A549 (cell line): ENCODE measurements around the gene IGLL1. TPM values are rescaled to one million over a fixed set of nuclear protein-coding genes. Genes with fewer than 3 reads are reported as not detected.

ENCODE experiments used
- ATAC-seq, 2 experiments: fragments of 200-7000 bp in 1 of 2; fragments of >200 bp in 1 of 2; cut with Nextera tagmentation in 1 of 2; cut with Tn5 transposase in 1 of 2; 3 replicates each; pipeline versions ENCODE4 v1.8.0 to v1.9.1; 2018 to 2020; ENCODE audit warnings: mild to moderate bottlenecking in 1 of 2, moderate library complexity in 1 of 2
- CTCF ChIA-PET: fragments of 300-600 bp; sonication (Branson Sonifier 250); formaldehyde crosslinking; extraction: SDS; loops from one replicate; lab custom pipeline; 2021; ENCODE audit warnings: antibody characterized with exemption, inconsistent platforms; lab: Yijun Ruan, JAX
- POLR2A ChIA-PET: fragments of 350-600 bp; formaldehyde crosslinking; extraction: SDS; loops from one replicate; lab custom pipeline; 2021; ENCODE audit warnings: antibody characterized with exemption, inconsistent platforms; lab: Yijun Ruan, JAX
- DNase-seq, 2 experiments: peaks; one replicate each; pipeline versions ENCODE4 v3.0.0 to v3.0.0-alpha.2; 2011 to 2016; ENCODE audit warnings: low read depth in 1 of 2, low spot score in 1 of 2
- FAIRE-seq: peaks from 2 replicates; lab custom pipeline; 2011; peaks lifted over from hg19 to GRCh38; lab: Jason Lieb, UNC
- H3K27ac ChIP-seq, 2 experiments: fragments of >200 bp; sonication (Bioruptor Twin); formaldehyde crosslinking; 3 replicates each; pipeline ENCODE4 v1.5.1; 2016 to 2017
- H3K4me1 ChIP-seq: fragments of >200 bp; sonication (Bioruptor Twin); formaldehyde crosslinking; 3 replicates; pipeline ENCODE4 v1.6.1; 2016
- H3K4me2 ChIP-seq: fragments of >200 bp; sonication (Bioruptor Twin); formaldehyde crosslinking; 3 replicates; pipeline ENCODE4 v1.6.1; 2016
- H3K4me3 ChIP-seq: fragments of >200 bp; sonication (Bioruptor Twin); formaldehyde crosslinking; 3 replicates; pipeline ENCODE4 v1.5.1; 2016
- H3K9me3 ChIP-seq: fragments of >200 bp; sonication (Bioruptor Twin); formaldehyde crosslinking; 3 replicates; pipeline ENCODE4 v1.6.1; 2016
- CEBPB ChIP-seq, 2 experiments: fragments of >200 bp in 1 of 2; sonication (Bioruptor Twin) in 1 of 2; formaldehyde crosslinking in 1 of 2; IDR thresholded peaks; 2 replicates each; pipeline ENCODE4 v1.6.1; 2012 to 2016
- CHD2 ChIP-seq: fragments of 150-350 bp; IDR thresholded peaks from 2 replicates; pipeline ENCODE4 v1.6.1; 2014; ENCODE audit warnings: low read length; ENCODE audit not compliant: partially characterized antibody
- CHD4 ChIP-seq: fragments of 200-600 bp; sonication (generic); IDR thresholded peaks from 2 replicates; pipeline ENCODE4 v1.6.1; 2016; ENCODE audit warnings: antibody characterized with exemption, mild to moderate bottlenecking, borderline replicate concordance
- E2F6 ChIP-seq: IDR thresholded peaks from 2 replicates; pipeline ENCODE4 v1.6.1; 2012; ENCODE audit warnings: low read depth, borderline replicate concordance
- FOSB ChIP-seq: fragments of 250-450 bp; sonication (Bioruptor Pico); IDR thresholded peaks from 2 replicates; pipeline ENCODE4 v1.5.0; 2020; ENCODE audit warnings: mild to moderate bottlenecking, moderate library complexity
- FOSL2 ChIP-seq, 2 experiments: fragments of 450-650 bp in 1 of 2; fragments of >200 bp in 1 of 2; sonication (Bioruptor Twin) in 1 of 2; formaldehyde crosslinking; IDR thresholded peaks; 2 replicates each; pipeline versions ENCODE4 v1.5.0 to v1.6.1; 2016 to 2020; ENCODE audit warnings: mild to moderate bottlenecking in 1 of 2, moderate library complexity in 1 of 2
- FOXS1 ChIP-seq: fragments of 250-450 bp; sonication (Bioruptor Pico); IDR thresholded peaks from 2 replicates; pipeline ENCODE4 v1.5.0; 2020; ENCODE audit warnings: mild to moderate bottlenecking, moderate library complexity
- HES2 ChIP-seq: fragments of >200 bp; sonication (Bioruptor Twin); formaldehyde crosslinking; IDR thresholded peaks from 2 replicates; pipeline ENCODE4 v1.6.1; 2016
- HEYL ChIP-seq: fragments of 250-450 bp; sonication (Bioruptor Pico); IDR thresholded peaks from 2 replicates; pipeline ENCODE4 v1.8.0; 2021; ENCODE audit warnings: mild to moderate bottlenecking, moderate library complexity
- HOXB13 ChIP-seq: fragments of 250-450 bp; sonication (Bioruptor Pico); IDR thresholded peaks from 2 replicates; pipeline ENCODE4 v1.5.0; 2020; ENCODE audit warnings: low read depth, mild to moderate bottlenecking, moderate library complexity
- HOXB5 ChIP-seq: fragments of 250-450 bp; sonication (Bioruptor Pico); IDR thresholded peaks from 2 replicates; pipeline ENCODE4 v1.5.0; 2020; ENCODE audit warnings: mild to moderate bottlenecking, moderate library complexity
- JUNB ChIP-seq: fragments of >200 bp; sonication (Bioruptor Twin); formaldehyde crosslinking; IDR thresholded peaks from 2 replicates; pipeline ENCODE4 v1.6.1; 2016
- KDM1A ChIP-seq: fragments of 200-600 bp; sonication (generic); IDR thresholded peaks from 2 replicates; pipeline ENCODE4 v1.6.1; 2016; ENCODE audit warnings: low read depth, mild to moderate bottlenecking
- KDM5A ChIP-seq: fragments of 200-600 bp; sonication (generic); IDR thresholded peaks from 2 replicates; pipeline ENCODE4 v1.6.1; 2016; ENCODE audit warnings: antibody characterized with exemption, mild to moderate bottlenecking
- NPAS2 ChIP-seq: fragments of 250-450 bp; sonication (Bioruptor Pico); IDR thresholded peaks from 2 replicates; pipeline ENCODE4 v1.8.0; 2022; ENCODE audit warnings: mild to moderate bottlenecking, moderate library complexity, borderline replicate concordance
- NR3C1 ChIP-seq: fragments of >200 bp; sonication (Bioruptor Twin); formaldehyde crosslinking; IDR thresholded peaks from 3 replicates; pipeline ENCODE4 v1.6.1; 2017
- PBX3 ChIP-seq: IDR thresholded peaks from 2 replicates; pipeline ENCODE4 v1.6.1; 2012
- PHF8 ChIP-seq: fragments of 200-600 bp; sonication (generic); IDR thresholded peaks from 2 replicates; pipeline ENCODE4 v1.6.1; 2016; ENCODE audit warnings: low read depth, mild to moderate bottlenecking, antibody characterized with exemption, moderate library complexity, borderline replicate concordance
- POLR2A ChIP-seq: IDR thresholded peaks from 2 replicates; pipeline ENCODE4 v1.6.1; 2012; ENCODE audit warnings: mild to moderate bottlenecking, low read length
- POLR2AphosphoS2 ChIP-seq: conservative IDR thresholded peaks from 2 replicates; pipeline ENCODE4 v1.6.1; 2012; ENCODE audit warnings: low read length, improper control_type of control experiment, inconsistent platforms
- RAD21 ChIP-seq, 2 experiments: fragments of >200 bp in 1 of 2; sonication (Bioruptor Twin) in 1 of 2; formaldehyde crosslinking in 1 of 2; IDR thresholded peaks in 1 of 2; conservative IDR thresholded peaks in 1 of 2; 2 replicates in 1 of 2; 3 replicates in 1 of 2; pipeline ENCODE4 v1.6.1; 2012 to 2018; ENCODE audit warnings: inconsistent platforms in 1 of 2
- RARB ChIP-seq: fragments of 250-450 bp; sonication (Bioruptor Pico); IDR thresholded peaks from 2 replicates; pipeline ENCODE4 v1.8.0; 2021; ENCODE audit warnings: mild to moderate bottlenecking, moderate library complexity
- RFX5 ChIP-seq: fragments of 450-650 bp; IDR thresholded peaks from 2 replicates; pipeline ENCODE4 v1.7.1; 2014; ENCODE audit warnings: antibody characterized with exemption, mild to moderate bottlenecking, moderate library complexity
- RNF2 ChIP-seq: fragments of 200-600 bp; sonication (generic); IDR thresholded peaks from 2 replicates; pipeline ENCODE4 v1.6.1; 2016; ENCODE audit warnings: low read depth, mild to moderate bottlenecking, antibody characterized with exemption, moderate library complexity, borderline replicate concordance
- SREBF2 ChIP-seq: fragments of 450-650 bp; IDR thresholded peaks from 2 replicates; pipeline ENCODE4 v1.6.1; 2014; ENCODE audit warnings: mild to moderate bottlenecking, moderate library complexity
- TFCP2L1 ChIP-seq: fragments of 250-450 bp; sonication (Bioruptor Pico); IDR thresholded peaks from 2 replicates; pipeline ENCODE4 v1.5.0; 2021; ENCODE audit warnings: mild to moderate bottlenecking
- USF2 ChIP-seq: fragments of 450-650 bp; IDR thresholded peaks from 2 replicates; pipeline ENCODE4 v1.6.1; 2014; ENCODE audit warnings: antibody characterized with exemption
- ZC3H11A ChIP-seq: fragments of 450-650 bp; IDR thresholded peaks from 2 replicates; pipeline ENCODE4 v1.6.1; 2014; ENCODE audit warnings: antibody characterized with exemption, mild to moderate bottlenecking
- WGBS: methylation state at CpG from one replicate; pipeline ENCODE4 v1.1.6; 2017; ENCODE audit errors: missing lambda C conversion rate; 5-methylcytosine and 5-hydroxymethylcytosine counted together
- polyA plus RNA-seq, 4 experiments: library from polyadenylated mRNA; depleted of rRNA in 3 of 4; stranded (reverse); fragments of >200 nt; fragmentation: RNase III in 1 of 4; extraction: RNeasy Plus Mini Kit Qiagen cat#74134 plus additional on column Dnase treatment in 1 of 4; gene quantifications; 2 replicates in 3 of 4; 3 replicates in 1 of 4; pipeline ENCODE4 v1.2.3, GENCODE V29; 2011 to 2017

The IGLL1 gene
- polyA plus RNA-seq, 2 of the 4 experiments (the other 2 are of a cell fraction): not detected

- 64% methylated on average over 4 of the region's 4 CpGs for WGBS
- FAIRE-seq: no peak
Observed at GRCh38 chr22:23557467-23557866, 22.6 kb downstream of the IGLL1 start.

GRCh38 chr22:23557036-23557435, 23.1 kb downstream of the IGLL1 start:
- TF ChIP-seq NPAS2 (CRISPR knock-in tag) (no peak), POLR2A (no peak), CHD2 (no peak), POLR2AphosphoS2 (no peak), SREBF2 (no peak), ZC3H11A (no peak), FOXS1 (CRISPR knock-in tag) (no peak), PHF8 (no peak), CEBPB (IDR thresholded peaks at IDR 0.05) (no peak), TFCP2L1 (CRISPR knock-in tag) (no peak), RARB (CRISPR knock-in tag) (no peak), HES2 (no peak), E2F6 (no peak), RAD21 (conservative IDR thresholded peaks at IDR 0.05 in 1 of 2, IDR thresholded peaks at IDR 0.05 in 1 of 2) (no peak), KDM5A (no peak), CHD4 (no peak)
- no peak for ATAC-seq
- ChIA-PET CTCF (interaction anchor here (0.6 kb wide), 1 partner anchor 71 kb away, joined by 3 read pairs; no protein-coding TSS in a partner anchor), POLR2A (no interaction called here)
- 83% methylated on average over 7 of the region's 7 CpGs for WGBS
- Histone ChIP-seq H3K4me3 (no peak overlapping the region), H3K27ac (no peak overlapping the region), H3K4me2 (no peak overlapping the region), H3K4me1 (no peaks in the 10 kb centered on the region), H3K9me3 (no peaks in the 10 kb centered on the region)
- no peak for DNase-seq
- FAIRE-seq: no peak

More at GRCh38 chr22:23557467-23557866, 22.6 kb downstream of the IGLL1 start:
- DNase-seq: no peak
- POLR2A ChIA-PET: no interaction called here
- Histone ChIP-seq H3K4me3 (no peak overlapping the region), H3K9me3 (no peaks in the 10 kb centered on the region), H3K4me1 (no peaks in the 10 kb centered on the region), H3K27ac (no peak overlapping the region), H3K4me2 (no peak overlapping the region)
- CTCF ChIA-PET: interaction anchor here (0.6 kb wide), 1 partner anchor 71 kb away, joined by 3 read pairs; no protein-coding TSS in a partner anchor
- TF ChIP-seq PBX3 (no peak), PHF8 (no peak), HOXB13 (CRISPR knock-in tag) (no peak), RFX5 (no peak), FOSL2 (IDR thresholded peaks at IDR 0.05) (no peak), FOSL2 (CRISPR knock-in tag; IDR thresholded peaks at IDR 0.05) (no peak), NR3C1 (no peak), HOXB5 (CRISPR knock-in tag) (no peak)
- ATAC-seq: no peak

GRCh38 chr22:23556026-23556620, 24.0 kb downstream of the IGLL1 start:
- WGBS: 22% methylated on average over 3 of the region's 7 CpGs
- Histone ChIP-seq H3K27ac (no peak overlapping the region), H3K4me2 (no peak overlapping the region), H3K4me3 (no peak overlapping the region), H3K4me1 (no peaks in the 10 kb centered on the region), H3K9me3 (no peaks in the 10 kb centered on the region)
- ChIA-PET POLR2A (no interaction called here), CTCF (interaction anchor here (1.2 kb wide), 1 partner anchor 15 kb away, joined by 5 read pairs; no protein-coding TSS in a partner anchor)
- FAIRE-seq (no peak), ATAC-seq (no peak), DNase-seq (no peak)
- no peak for TF ChIP-seq HEYL (CRISPR knock-in tag)
- TF ChIP-seq CEBPB (IDR thresholded peaks at IDR 0.05): no peak
- no peak for TF ChIP-seq KDM5A
- TF ChIP-seq HOXB13 (CRISPR knock-in tag): no peak
- no peak for TF ChIP-seq USF2
- no peak for TF ChIP-seq FOSB (CRISPR knock-in tag)
- no peak for TF ChIP-seq JUNB
- no peak for TF ChIP-seq RNF2
- TF ChIP-seq KDM1A: no peak
- no peak for TF ChIP-seq CHD4
